ENCODE data around the gene RBM19. TPM values are rescaled to one million over a fixed set of nuclear protein-coding genes. Genes with fewer than 3 reads are reported as not detected.

The RBM19 gene
- total RNA-seq, 4 donors from 2014 or later: 20.7 to 41.1 (median 23.4) TPM

GRCh38 chr12:113961921-113962710 is 4.0 kb downstream of the RBM19 start:
- intact Hi-C loops (cut with DNase I; ENCODE audit: low total_unique reads): no loop called here
- no peak overlapping the region for H3K4me3 ChIP-seq (ENCODE audit: low read depth, poor library complexity, severe bottlenecking)
- 85 to 86% methylated on average over 16 of the region's 16 CpGs for WGBS, 2 donors
- TF ChIP-seq POLR2A (IDR thresholded peaks at IDR 0.05) (no peak), CTCF (IDR thresholded peaks at IDR 0.05) (no peak)
- no peak for DNase-seq (ENCODE audit: low spot score in 2 of 2)

GRCh38 chr12:113960030-113960429 is 6.1 kb downstream of the RBM19 start:
- TF ChIP-seq CTCF (IDR thresholded peaks at IDR 0.05) (no peak), POLR2A (IDR thresholded peaks at IDR 0.05) (no peak)
- no peak overlapping the region for H3K4me3 ChIP-seq (ENCODE audit: low read depth, poor library complexity, severe bottlenecking)
- WGBS, 2 donors: 94% methylated on average over 6 of the region's 6 CpGs
- intact Hi-C loops (cut with DNase I; ENCODE audit: low total_unique reads): no loop called here
- no peak for DNase-seq (ENCODE audit: low spot score in 2 of 2)

GRCh38 chr12:113959096-113959495 is 7.0 kb downstream of the RBM19 start:
- WGBS, 2 donors: 93 to 97% methylated on average over 14 of the region's 14 CpGs
- TF ChIP-seq POLR2A (IDR thresholded peaks at IDR 0.05): no peak
- TF ChIP-seq CTCF (IDR thresholded peaks at IDR 0.05): no peak
- DNase-seq (ENCODE audit: low spot score in 2 of 2): no peak
- H3K4me3 ChIP-seq (ENCODE audit: low read depth, poor library complexity, severe bottlenecking): no peak overlapping the region
- intact Hi-C loops (cut with DNase I; ENCODE audit: low total_unique reads): no loop called here

GRCh38 chr12:113958108-113958507 is 8.0 kb downstream of the RBM19 start:
- DNase-seq (ENCODE audit: low spot score in 2 of 2): no peak
- intact Hi-C loops (cut with DNase I; ENCODE audit: low total_unique reads): no loop called here
- TF ChIP-seq CTCF (IDR thresholded peaks at IDR 0.05): no peak
- no peak for TF ChIP-seq POLR2A (IDR thresholded peaks at IDR 0.05)
- H3K4me3 ChIP-seq (ENCODE audit: low read depth, poor library complexity, severe bottlenecking): no peak overlapping the region
- WGBS, 2 donors: 82 to 85% methylated on average over 5 of the region's 5 CpGs

GRCh38 chr12:113957627-113958026 is 8.5 kb downstream of the RBM19 start:
- TF ChIP-seq CTCF (IDR thresholded peaks at IDR 0.05) (no peak), POLR2A (IDR thresholded peaks at IDR 0.05) (no peak)
- intact Hi-C loops (cut with DNase I; ENCODE audit: low total_unique reads): no loop called here
- DNase-seq (ENCODE audit: low spot score in 2 of 2): no peak
- 86 to 89% methylated on average over 17 of the region's 17 CpGs for WGBS, 2 donors
- no peak overlapping the region for H3K4me3 ChIP-seq (ENCODE audit: low read depth, poor library complexity, severe bottlenecking)

Measured in lower leg skin (tissue), 4 donors.